Trophoblast cell (in vitro differentiated cells and primary cell): ENCODE measurements around the gene CLDN15.

Experiments used
- DNase-seq, 2 donors: peaks; one replicate each; pipeline ENCODE4 v3.0.0-alpha.2; 2016
- H2AFZ ChIP-seq: 2 replicates; pipeline ENCODE4 v1.6.1; 2013; ENCODE audit warnings: low read length, moderate library complexity, mild to moderate bottlenecking; ENCODE audit not compliant: insufficient read depth, poor library complexity
- H2AK5ac ChIP-seq: 2 replicates; pipeline ENCODE4 v1.6.1; 2013; ENCODE audit warnings: mild to moderate bottlenecking, low read length
- H2BK120ac ChIP-seq: 2 replicates; pipeline ENCODE4 v1.6.1; 2013; ENCODE audit warnings: low read length, mild to moderate bottlenecking, moderate library complexity; ENCODE audit not compliant: insufficient read depth, poor library complexity
- H2BK12ac ChIP-seq: 2 replicates; pipeline ENCODE4 v1.6.1; 2013; ENCODE audit warnings: mild to moderate bottlenecking, low read length, moderate library complexity
- H2BK5ac ChIP-seq: 2 replicates; pipeline ENCODE4 v1.6.1; 2013; ENCODE audit warnings: low read length, low read depth, moderate library complexity, mild to moderate bottlenecking; ENCODE audit not compliant: poor library complexity
- H3K14ac ChIP-seq: 2 replicates; pipeline ENCODE4 v1.6.1; 2013; ENCODE audit warnings: mild to moderate bottlenecking, low read length
- H3K18ac ChIP-seq: 2 replicates; pipeline ENCODE4 v1.6.1; 2013; ENCODE audit warnings: mild to moderate bottlenecking, low read length
- H3K23ac ChIP-seq: 2 replicates; pipeline ENCODE4 v1.6.1; 2013; ENCODE audit warnings: low read length
- H3K27ac ChIP-seq: 2 replicates; pipeline ENCODE4 v1.5.1; 2013; ENCODE audit warnings: low read depth, mild to moderate bottlenecking, inconsistent platforms, low read length, moderate library complexity
- H3K27me3 ChIP-seq: 2 replicates; pipeline ENCODE4 v1.6.1; 2013; ENCODE audit warnings: inconsistent platforms, mild to moderate bottlenecking, low read length, moderate library complexity; ENCODE audit not compliant: insufficient read depth
- H3K36me3 ChIP-seq, 2 experiments: 1 replicate in 1 of 2; 2 replicates in 1 of 2; pipeline ENCODE4 v1.6.1; 2013; ENCODE audit warnings: low read length in 2 of 2, mild to moderate bottlenecking in 2 of 2, moderate library complexity in 1 of 2; ENCODE audit not compliant: insufficient read depth in 2 of 2, control insufficient read depth in 1 of 2
- H3K4ac ChIP-seq: 2 replicates; pipeline ENCODE4 v1.6.1; 2013; ENCODE audit warnings: low read depth, mild to moderate bottlenecking, low read length, moderate library complexity
- H3K4me1 ChIP-seq, 2 experiments: 1 replicate in 1 of 2; 2 replicates in 1 of 2; pipeline ENCODE4 v1.6.1; 2013; ENCODE audit warnings: low read length in 2 of 2, mild to moderate bottlenecking in 2 of 2, moderate library complexity in 1 of 2; ENCODE audit not compliant: insufficient read depth in 2 of 2, control insufficient read depth in 1 of 2
- H3K4me2 ChIP-seq: 2 replicates; pipeline ENCODE4 v1.6.1; 2013; ENCODE audit warnings: inconsistent platforms, mild to moderate bottlenecking, low read length, moderate library complexity
- H3K4me3 ChIP-seq: 2 replicates; pipeline ENCODE4 v1.5.1; 2013; ENCODE audit warnings: mild to moderate bottlenecking, low read depth, low read length, inconsistent platforms
- H3K79me1 ChIP-seq: one replicate; pipeline ENCODE4 v1.6.1; 2013; ENCODE audit warnings: low read length
- H3K79me2 ChIP-seq: 2 replicates; pipeline ENCODE4 v1.6.1; 2013; ENCODE audit warnings: low read length, mild to moderate bottlenecking; ENCODE audit not compliant: control insufficient read depth, insufficient read depth, poor library complexity
- H3K9ac ChIP-seq: 2 replicates; pipeline ENCODE4 v1.6.1; 2013; ENCODE audit warnings: mild to moderate bottlenecking, low read length
- H3K9me3 ChIP-seq: 2 replicates; pipeline ENCODE4 v1.6.1; 2013; ENCODE audit warnings: low read depth, mild to moderate bottlenecking, control low read depth, inconsistent platforms, low read length; ENCODE audit not compliant: insufficient read depth
- H4K12ac ChIP-seq: 2 replicates; pipeline ENCODE4 v1.6.1; 2013; ENCODE audit warnings: low read depth, mild to moderate bottlenecking, low read length, moderate library complexity
- H4K8ac ChIP-seq: 2 replicates; pipeline ENCODE4 v1.6.1; 2013; ENCODE audit warnings: low read depth, mild to moderate bottlenecking, low read length, moderate library complexity
- H4K91ac ChIP-seq: one replicate; pipeline ENCODE4 v1.6.1; 2013; ENCODE audit warnings: low read depth, mild to moderate bottlenecking, low read length, moderate library complexity
- WGBS: extraction: QIAGEN DNeasy Blood & Tissue Kit; methylation state at CpG from one replicate; pipeline ENCODE4 v1.1.7; 2013; ENCODE audit warnings: missing lambda C conversion rate; ENCODE audit not compliant: insufficient read length, insufficient coverage; ENCODE audit errors: extremely low coverage; 5-methylcytosine and 5-hydroxymethylcytosine counted together

The CLDN15 gene

GRCh38 chr7:101250324-101250723 lies 12.7 kb upstream of the CLDN15 start:
- no peak overlapping the region for H3K9ac ChIP-seq
- H3K79me2 ChIP-seq = peaks cover 4% of the 10 kb centered on the region
- no peak overlapping the region for H3K4ac ChIP-seq
- H3K27me3 ChIP-seq = no peaks in the 10 kb centered on the region
- no peaks in the 10 kb centered on the region for H3K9me3 ChIP-seq
- H3K18ac ChIP-seq = no peak overlapping the region
- H4K12ac ChIP-seq = no peak overlapping the region
- no peak overlapping the region for H3K4me2 ChIP-seq
- H4K91ac ChIP-seq = no peak overlapping the region
- no peak overlapping the region for H2BK5ac ChIP-seq
- H3K4me1 ChIP-seq = peaks cover 3 to 4% of the 10 kb centered on the region in 2 experiments
- H3K23ac ChIP-seq = no peak overlapping the region
- no peak overlapping the region for H2BK12ac ChIP-seq
- H3K14ac ChIP-seq = no peak overlapping the region
- peaks cover 6 to 11% of the 10 kb centered on the region in 2 experiments for H3K36me3 ChIP-seq
- H3K27ac ChIP-seq = no peak overlapping the region
- WGBS = no CpG with 5 or more reads among the region's 3 CpGs
- H3K79me1 ChIP-seq = peaks cover 4% of the 10 kb centered on the region
- H2BK120ac ChIP-seq = no peak overlapping the region
- no peak overlapping the region for H2AK5ac ChIP-seq
- no peak overlapping the region for H4K8ac ChIP-seq
- no peak overlapping the region for H2AFZ ChIP-seq
- peak in 1 of 2 donors; percentile 45 for DNase-seq
- no peak overlapping the region for H3K4me3 ChIP-seq

- H3K79me1 ChIP-seq = peaks cover 9% of the 10 kb centered on the region
- H4K91ac ChIP-seq = no peak overlapping the region
- H3K9me3 ChIP-seq = no peaks in the 10 kb centered on the region
- no peak for DNase-seq
- H3K4me1 ChIP-seq = peaks cover 3 to 10% of the 10 kb centered on the region in 2 experiments
- no peak overlapping the region for H3K14ac ChIP-seq
- H3K9ac ChIP-seq = no peak overlapping the region
- no peak overlapping the region for H3K18ac ChIP-seq
- H3K4me3 ChIP-seq = no peak overlapping the region
- H4K8ac ChIP-seq = no peak overlapping the region
- H3K36me3 ChIP-seq = peaks cover 6 to 14% of the 10 kb centered on the region in 2 experiments
- no peak overlapping the region for H2AFZ ChIP-seq
- H2BK12ac ChIP-seq = no peak overlapping the region
- no peak overlapping the region for H2AK5ac ChIP-seq
- H3K79me2 ChIP-seq = peaks cover 8% of the 10 kb centered on the region
- H2BK120ac ChIP-seq = no peak overlapping the region
- no peak overlapping the region for H3K4ac ChIP-seq
- no peak overlapping the region for H4K12ac ChIP-seq
- no peaks in the 10 kb centered on the region for H3K27me3 ChIP-seq
- H3K4me2 ChIP-seq = no peak overlapping the region
- no peak overlapping the region for H3K23ac ChIP-seq
- H2BK5ac ChIP-seq = no peak overlapping the region
- no peak overlapping the region for H3K27ac ChIP-seq
- no CpG with 5 or more reads among the region's 5 CpGs for WGBS
Observed at GRCh38 chr7:101248276-101248675, 10.7 kb upstream of the CLDN15 start.

- H2BK12ac ChIP-seq = no peak overlapping the region
- no peak overlapping the region for H3K18ac ChIP-seq
- peak overlapping the region; percentile 89 for H3K4me3 ChIP-seq
- no CpG with 5 or more reads among the region's 32 CpGs for WGBS
- H3K9me3 ChIP-seq = no peaks in the 10 kb centered on the region
- peaks cover 13 to 21% of the 10 kb centered on the region in 2 experiments for H3K36me3 ChIP-seq
- H2AFZ ChIP-seq = no peak overlapping the region
- H2BK5ac ChIP-seq = no peak overlapping the region
- no peak overlapping the region for H3K4ac ChIP-seq
- H3K4me2 ChIP-seq = peak overlapping the region; percentile 74
- no peak for DNase-seq
- peak overlapping the region; percentile 25 for H3K14ac ChIP-seq
- H3K4me1 ChIP-seq = peaks cover 0 to 5% of the 10 kb centered on the region in 2 experiments
- no peak overlapping the region for H4K12ac ChIP-seq
- H2AK5ac ChIP-seq = no peak overlapping the region
- H2BK120ac ChIP-seq = no peak overlapping the region
- H4K91ac ChIP-seq = peak overlapping the region; percentile 31
- no peak overlapping the region for H3K27ac ChIP-seq
- H3K79me1 ChIP-seq = peaks cover 5% of the 10 kb centered on the region
- H4K8ac ChIP-seq = peak overlapping the region; percentile 76
- no peaks in the 10 kb centered on the region for H3K27me3 ChIP-seq
- H3K79me2 ChIP-seq = peaks cover 4% of the 10 kb centered on the region
- H3K23ac ChIP-seq = no peak overlapping the region
- peak overlapping the region; percentile 66 for H3K9ac ChIP-seq
Observed at GRCh38 chr7:101245147-101245668, 7.6 kb upstream of the CLDN15 start.

- Histone ChIP-seq H3K9ac (peak within 1 kb of the TSS; percentile 82), H3K4me1 (peaks cover under 1 to 7% of the 10 kb centered on the region in 2 experiments), H2BK120ac (peak within 1 kb of the TSS; percentile 31), H3K4me2 (peak within 1 kb of the TSS; percentile 74), H2AK5ac (peak within 1 kb of the TSS; percentile 21), H3K36me3 (peaks cover 18 to 28% of the 10 kb centered on the region in 2 experiments), H4K12ac (peak within 1 kb of the TSS; percentile 76), H3K4me3 (peak within 1 kb of the TSS; percentile 89), H4K91ac (peak within 1 kb of the TSS; percentile 80), H3K14ac (peak within 1 kb of the TSS; percentile 88), H3K9me3 (no peaks in the 10 kb centered on the region), H4K8ac (peak within 1 kb of the TSS; percentile 87), H3K79me1 (peaks cover 6% of the 10 kb centered on the region), H3K27me3 (no peaks in the 10 kb centered on the region), H2BK5ac (peak within 1 kb of the TSS; percentile 66), H3K27ac (peak within 1 kb of the TSS; percentile 64), H2BK12ac (no peak within 1 kb of the TSS), H3K23ac (no peak within 1 kb of the TSS), H3K4ac (peak within 1 kb of the TSS; percentile 60), H3K79me2 (peaks cover 4% of the 10 kb centered on the region), H3K18ac (peak within 1 kb of the TSS; percentile 77), H2AFZ (peak within 1 kb of the TSS; percentile 50)
- WGBS = no CpG with 5 or more reads among the region's 45 CpGs
- peak; percentile 97 for DNase-seq
Observed at GRCh38 chr7:101244375-101245146, 7.0 kb upstream of the CLDN15 start, which contains the start of gene FIS1. TSS of gene FIS1 (minus strand) at chr7:101245081. CDS start at chr7:101245004, 77 bp downstream.
